ENCODE data around the gene DMAC2L.

DMAC2L gene

GRCh38 chr14:50318031-50318626 lies 6.0 kb downstream of the DMAC2L start:
- DNase-seq: no peak

DNA sequence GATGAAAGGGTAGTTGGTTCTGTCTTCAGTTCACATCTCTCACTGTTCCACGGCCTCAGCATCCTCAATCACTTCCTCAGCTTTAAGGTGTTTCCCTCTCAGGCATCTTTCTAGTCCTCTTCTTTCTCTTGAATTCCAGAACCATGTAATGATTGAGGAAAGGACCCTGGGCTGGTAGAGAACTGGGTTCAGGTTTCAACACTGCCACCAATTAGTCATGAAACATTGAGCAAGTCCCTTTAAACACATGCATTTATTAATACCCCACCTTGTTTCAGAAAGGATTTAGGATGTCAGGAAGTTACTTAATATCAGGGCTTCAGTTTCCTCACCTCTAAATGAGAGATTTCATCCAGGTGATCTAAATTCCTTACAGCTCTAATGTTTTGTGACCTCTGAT lies 7.2 kb downstream of the DMAC2L start:
- Histone ChIP-seq H3K4me3 (ENCODE audit: low read depth, low read length) (no peak overlapping the region), H3K9me3 (ENCODE audit: severe bottlenecking) (no peaks in the 10 kb centered on the region), H3K27ac (no peak overlapping the region), H3K36me3 (no peaks in the 10 kb centered on the region; the same call in 1 of the 2 replicates), H3K27me3 (ENCODE audit: insufficient read depth, low read depth, severe bottlenecking) (no peaks in the 10 kb centered on the region)
- DNase-seq: no peak
- TF ChIP-seq, protein P1, sequence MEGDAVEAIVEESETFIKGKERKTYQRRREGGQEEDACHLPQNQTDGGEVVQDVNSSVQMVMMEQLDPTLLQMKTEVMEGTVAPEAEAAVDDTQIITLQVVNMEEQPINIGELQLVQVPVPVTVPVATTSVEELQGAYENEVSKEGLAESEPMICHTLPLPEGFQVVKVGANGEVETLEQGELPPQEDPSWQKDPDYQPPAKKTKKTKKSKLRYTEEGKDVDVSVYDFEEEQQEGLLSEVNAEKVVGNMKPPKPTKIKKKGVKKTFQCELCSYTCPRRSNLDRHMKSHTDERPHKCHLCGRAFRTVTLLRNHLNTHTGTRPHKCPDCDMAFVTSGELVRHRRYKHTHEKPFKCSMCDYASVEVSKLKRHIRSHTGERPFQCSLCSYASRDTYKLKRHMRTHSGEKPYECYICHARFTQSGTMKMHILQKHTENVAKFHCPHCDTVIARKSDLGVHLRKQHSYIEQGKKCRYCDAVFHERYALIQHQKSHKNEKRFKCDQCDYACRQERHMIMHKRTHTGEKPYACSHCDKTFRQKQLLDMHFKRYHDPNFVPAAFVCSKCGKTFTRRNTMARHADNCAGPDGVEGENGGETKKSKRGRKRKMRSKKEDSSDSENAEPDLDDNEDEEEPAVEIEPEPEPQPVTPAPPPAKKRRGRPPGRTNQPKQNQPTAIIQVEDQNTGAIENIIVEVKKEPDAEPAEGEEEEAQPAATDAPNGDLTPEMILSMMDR (IDR thresholded peaks at IDR 0.05; ENCODE audit: low read depth, low read length): no peak

More at GRCh38 chr14:50318031-50318626, 6.0 kb downstream of the DMAC2L start:
- no peaks in the 10 kb centered on the region for H3K36me3 ChIP-seq
- no peak overlapping the region for H3K4me3 ChIP-seq (ENCODE audit: low read depth, low read length)
- TF ChIP-seq, protein P1 (IDR thresholded peaks at IDR 0.05; ENCODE audit: low read depth, low read length): peak; percentile 41
- H3K27ac ChIP-seq: no peak overlapping the region
- no peaks in the 10 kb centered on the region for H3K27me3 ChIP-seq (ENCODE audit: insufficient read depth, low read depth, severe bottlenecking)
- H3K9me3 ChIP-seq (ENCODE audit: severe bottlenecking): no peaks in the 10 kb centered on the region

DNA sequence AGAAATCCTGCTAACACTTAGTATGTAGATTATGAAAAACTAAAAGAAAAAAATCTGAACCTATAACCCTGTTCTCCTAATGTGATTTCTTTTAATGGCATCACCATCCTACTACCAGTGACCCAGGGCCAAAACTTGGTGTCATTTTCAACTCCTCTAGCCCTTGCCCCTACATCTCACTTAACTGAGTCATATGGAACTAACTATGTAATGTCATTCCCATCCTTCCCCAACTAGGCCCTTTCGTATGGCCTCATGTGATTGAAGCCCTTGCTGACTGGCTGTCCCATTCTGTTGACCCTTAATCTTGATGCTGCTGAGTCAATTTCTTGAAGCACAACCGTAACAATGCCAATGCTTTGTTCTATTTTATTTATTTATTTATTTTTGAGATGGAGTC lies 7.6 kb downstream of the DMAC2L start:
- Histone ChIP-seq H3K27me3 (ENCODE audit: insufficient read depth, low read depth, severe bottlenecking) (no peaks in the 10 kb centered on the region), H3K27ac (no peak overlapping the region), H3K4me3 (ENCODE audit: low read depth, low read length) (no peak overlapping the region), H3K9me3 (ENCODE audit: severe bottlenecking) (no peaks in the 10 kb centered on the region), H3K36me3 (no peaks in the 10 kb centered on the region; the same call in 1 of the 2 replicates)
- DNase-seq: no peak
- TF ChIP-seq, protein P1 (IDR thresholded peaks at IDR 0.05; ENCODE audit: low read depth, low read length): no peak

DNA sequence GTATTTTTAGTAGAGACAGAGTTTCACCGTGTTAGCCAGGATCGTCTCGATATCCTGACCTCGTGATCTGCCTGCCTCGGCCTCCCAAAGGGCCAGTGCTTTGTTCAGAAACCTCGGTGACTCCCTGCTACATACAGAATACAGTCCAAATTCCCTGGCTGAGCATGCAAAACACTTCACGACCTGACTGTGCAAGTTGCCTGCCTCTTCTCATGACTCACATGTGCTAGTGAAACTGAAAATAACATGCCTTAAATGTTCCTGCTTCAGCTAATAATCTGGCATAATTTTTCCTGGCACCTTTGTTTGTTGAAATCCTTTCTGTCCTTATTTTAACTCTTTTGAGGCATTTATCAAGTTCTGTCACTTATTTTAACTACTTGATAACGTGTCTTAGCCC lies 8.2 kb downstream of the DMAC2L start:
- no peak for DNase-seq
- Histone ChIP-seq H3K27me3 (ENCODE audit: insufficient read depth, low read depth, severe bottlenecking) (no peaks in the 10 kb centered on the region), H3K27ac (no peak overlapping the region), H3K9me3 (ENCODE audit: severe bottlenecking) (no peaks in the 10 kb centered on the region), H3K4me3 (ENCODE audit: low read depth, low read length) (no peak overlapping the region), H3K36me3 (no peaks in the 10 kb centered on the region; the same call in none of the 2 replicates)
- TF ChIP-seq, protein P1 (IDR thresholded peaks at IDR 0.05; ENCODE audit: low read depth, low read length): no peak

GRCh38 chr14:50321009-50321660 lies 9.0 kb downstream of the DMAC2L start:
- no peak overlapping the region for H3K4me3 ChIP-seq (ENCODE audit: low read depth, low read length)
- peak; percentile 65 for DNase-seq
- H3K27me3 ChIP-seq (ENCODE audit: insufficient read depth, low read depth, severe bottlenecking): no peaks in the 10 kb centered on the region
- peaks cover 4% of the 10 kb centered on the region for H3K36me3 ChIP-seq
- H3K27ac ChIP-seq: no peak overlapping the region
- no peaks in the 10 kb centered on the region for H3K9me3 ChIP-seq (ENCODE audit: severe bottlenecking)
- TF ChIP-seq, protein P1 (IDR thresholded peaks at IDR 0.05; ENCODE audit: low read depth, low read length): peak; percentile 87
